HFFc6 (cell line): ENCODE results near the gene KIAA2012. TPM values are rescaled to one million over a fixed set of nuclear protein-coding genes. Genes with fewer than 3 reads are reported as not detected.

Experiments used
- DNase-seq: peaks from one replicate; pipeline ENCODE4 v3.0.0-alpha.2; 2018
- H3K27ac Mint-ChIP-seq: 2 replicates; pipeline ENCODE4 v1.8.0; 2020; ENCODE audit warnings: mild to moderate bottlenecking, mixed read lengths
- H3K27me3 Mint-ChIP-seq: 2 replicates; pipeline ENCODE4 v1.8.0; 2021; ENCODE audit warnings: mild to moderate bottlenecking, moderate library complexity, mixed read lengths; ENCODE audit not compliant: insufficient read depth
- H3K36me3 Mint-ChIP-seq: 2 replicates; pipeline ENCODE4 v1.8.0; 2021; ENCODE audit warnings: low read depth, mixed read lengths
- H3K4me1 Mint-ChIP-seq: 2 replicates; pipeline ENCODE4 v1.8.0; 2020; ENCODE audit warnings: low read depth, mixed read lengths
- H3K4me3 Mint-ChIP-seq: 2 replicates; pipeline ENCODE4 v1.8.0; 2020; ENCODE audit warnings: mild to moderate bottlenecking, moderate library complexity, mixed read lengths
- H3K9me3 Mint-ChIP-seq: 2 replicates; pipeline ENCODE4 v1.8.0; 2020; ENCODE audit warnings: mild to moderate bottlenecking, mixed read lengths
- total RNA-seq, 6 experiments: library from RNA; stranded (reverse); fragmentation: NEBNext Ultra II Directional; extraction: Animal tissue kit (Norgen Biotek cat#: 25700); gene quantifications; 2 replicates in 1 of 6; 3 replicates in 5 of 6; pipeline ENCODE4 v1.2.3, GENCODE V29; 2021
- TF ChIP-seq, protein P1 (sequence below): fragments of 200-600 bp; sonication (generic); IDR thresholded peaks from 2 replicates; pipeline ENCODE4 v1.5.0; 2021; ENCODE audit warnings: antibody characterized with exemption, mild to moderate bottlenecking

KIAA2012 gene
- total RNA-seq, 6 experiments from 2014 or later, result 0.09 to 0.40 (median 0.26) TPM

- H3K4me1 Mint-ChIP-seq, result peaks cover 6% of the 10 kb centered on the region
- no peak overlapping the region for H3K27ac Mint-ChIP-seq
- peaks cover 4% of the 10 kb centered on the region; the same call in 1 of the 2 replicates for H3K27me3 Mint-ChIP-seq
- no peak overlapping the region for H3K4me3 Mint-ChIP-seq
- no peaks in the 10 kb centered on the region for H3K9me3 Mint-ChIP-seq
- TF ChIP-seq, protein P1, sequence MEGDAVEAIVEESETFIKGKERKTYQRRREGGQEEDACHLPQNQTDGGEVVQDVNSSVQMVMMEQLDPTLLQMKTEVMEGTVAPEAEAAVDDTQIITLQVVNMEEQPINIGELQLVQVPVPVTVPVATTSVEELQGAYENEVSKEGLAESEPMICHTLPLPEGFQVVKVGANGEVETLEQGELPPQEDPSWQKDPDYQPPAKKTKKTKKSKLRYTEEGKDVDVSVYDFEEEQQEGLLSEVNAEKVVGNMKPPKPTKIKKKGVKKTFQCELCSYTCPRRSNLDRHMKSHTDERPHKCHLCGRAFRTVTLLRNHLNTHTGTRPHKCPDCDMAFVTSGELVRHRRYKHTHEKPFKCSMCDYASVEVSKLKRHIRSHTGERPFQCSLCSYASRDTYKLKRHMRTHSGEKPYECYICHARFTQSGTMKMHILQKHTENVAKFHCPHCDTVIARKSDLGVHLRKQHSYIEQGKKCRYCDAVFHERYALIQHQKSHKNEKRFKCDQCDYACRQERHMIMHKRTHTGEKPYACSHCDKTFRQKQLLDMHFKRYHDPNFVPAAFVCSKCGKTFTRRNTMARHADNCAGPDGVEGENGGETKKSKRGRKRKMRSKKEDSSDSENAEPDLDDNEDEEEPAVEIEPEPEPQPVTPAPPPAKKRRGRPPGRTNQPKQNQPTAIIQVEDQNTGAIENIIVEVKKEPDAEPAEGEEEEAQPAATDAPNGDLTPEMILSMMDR, result no peak
- H3K36me3 Mint-ChIP-seq, result no peaks in the 10 kb centered on the region
- DNase-seq, result no peak
These were observed 6.3 kb downstream of the KIAA2012 start for GRCh38 chr2:202079310-202079709.

GRCh38 chr2:202084265-202084664 is 11.2 kb downstream of the KIAA2012 start:
- H3K27me3 Mint-ChIP-seq, result peaks cover 2% of the 10 kb centered on the region; the same call in 1 of the 2 replicates
- no peaks in the 10 kb centered on the region for H3K36me3 Mint-ChIP-seq
- peak; percentile 29 for DNase-seq

DNA sequence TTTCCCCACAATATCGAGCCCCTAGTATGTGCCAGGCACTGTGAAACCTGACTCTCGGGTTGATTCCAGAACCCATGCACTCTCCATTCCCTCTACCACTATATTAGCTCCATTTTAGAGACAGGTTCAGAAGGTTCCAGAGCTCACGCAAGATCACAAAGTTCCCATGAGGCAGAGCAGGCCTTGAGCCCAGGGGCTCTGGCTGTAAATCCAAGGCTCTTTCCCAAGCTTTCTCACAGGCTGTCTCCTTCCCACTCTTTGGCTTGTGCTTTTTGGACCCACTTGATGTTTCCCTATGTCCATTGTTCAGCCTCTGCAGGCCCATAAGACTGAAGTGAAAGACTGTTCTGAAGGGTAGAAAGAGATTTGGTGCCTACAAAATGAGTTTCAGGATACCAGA is 15.7 kb downstream of the KIAA2012 start:
- H3K36me3 Mint-ChIP-seq, result 0 out of 2 replicates have a peak, but pooled peaks cover 7% of the 10 kb centered on the region
- H3K27ac Mint-ChIP-seq, result no peak overlapping the region

More at GRCh38 chr2:202084265-202084664, 11.2 kb downstream of the KIAA2012 start:
- Mint-ChIP-seq H3K4me3 (no peak overlapping the region), H3K27ac (no peak overlapping the region), H3K4me1 (peaks cover 16% of the 10 kb centered on the region), H3K9me3 (no peaks in the 10 kb centered on the region)
- TF ChIP-seq, protein P1, result no peak

GRCh38 chr2:202090530-202090929 is 17.5 kb downstream of the KIAA2012 start:
- H3K27me3 Mint-ChIP-seq, result peaks cover 6% of the 10 kb centered on the region
- H3K9me3 Mint-ChIP-seq, result no peaks in the 10 kb centered on the region
- DNase-seq, result no peak
- peaks cover under 1% of the 10 kb centered on the region; the same call in 1 of the 2 replicates for H3K4me1 Mint-ChIP-seq
- H3K27ac Mint-ChIP-seq, result no peak overlapping the region
- 0 out of 2 replicates have a peak, but pooled peaks cover 7% of the 10 kb centered on the region for H3K36me3 Mint-ChIP-seq
- H3K4me3 Mint-ChIP-seq, result no peak overlapping the region
- TF ChIP-seq, protein P1, result no peak

More for the DNA sequence above, 15.7 kb downstream of the KIAA2012 start:
- Mint-ChIP-seq H3K9me3 (no peaks in the 10 kb centered on the region), H3K4me1 (peaks cover 16% of the 10 kb centered on the region), H3K4me3 (no peak overlapping the region), H3K27me3 (peaks cover 6% of the 10 kb centered on the region)
- DNase-seq, result no peak
- TF ChIP-seq, protein P1, result no peak

- Mint-ChIP-seq H3K9me3 (no peaks in the 10 kb centered on the region), H3K4me1 (peaks cover 5% of the 10 kb centered on the region), H3K27ac (no peak overlapping the region), H3K27me3 (peaks cover 6% of the 10 kb centered on the region), H3K36me3 (0 out of 2 replicates have a peak, but pooled peaks cover 7% of the 10 kb centered on the region), H3K4me3 (no peak overlapping the region)
- TF ChIP-seq, protein P1, result no peak
- no peak for DNase-seq
These were observed 18.4 kb downstream of the KIAA2012 start for GRCh38 chr2:202091476-202091875.
